Hepatocyte (in vitro differentiated cells): ENCODE measurements around the gene ASB2. TPM values are rescaled to one million over a fixed set of nuclear protein-coding genes. Genes with fewer than 3 reads are reported as not detected.

Experiments
- DNase-seq: peaks from one replicate; pipeline ENCODE4 v3.0.0-alpha.2; 2016; ENCODE audit warnings: low spot score
- H2AFZ ChIP-seq: fragments of 200-600 bp; sonication (generic); 2 replicates; pipeline ENCODE4 v1.6.0; 2016; ENCODE audit warnings: antibody characterized with exemption, mild to moderate bottlenecking
- H3K27ac ChIP-seq: fragments of 200-600 bp; sonication (generic); 2 replicates; pipeline ENCODE4 v1.5.1; 2016; ENCODE audit warnings: mild to moderate bottlenecking
- H3K27me3 ChIP-seq: fragments of 200-600 bp; sonication (generic); 2 replicates; pipeline ENCODE4 v1.6.1; 2016
- H3K36me3 ChIP-seq: fragments of 200-600 bp; sonication (generic); replicated peaks from 2 replicates; pipeline ENCODE4 v1.5.1; 2016; ENCODE audit warnings: low read depth; ENCODE audit not compliant: insufficient read depth
- H3K4me1 ChIP-seq: fragments of 200-600 bp; sonication (generic); 2 replicates; pipeline ENCODE4 v1.5.1; 2016; ENCODE audit warnings: mild to moderate bottlenecking, moderate library complexity; ENCODE audit not compliant: insufficient read depth
- H3K4me2 ChIP-seq: fragments of 200-600 bp; sonication (generic); 2 replicates; pipeline ENCODE4 v1.6.0; 2016
- H3K4me3 ChIP-seq: fragments of 200-600 bp; sonication (generic); 2 replicates; pipeline ENCODE4 v1.5.1; 2016; ENCODE audit warnings: mild to moderate bottlenecking
- H3K79me2 ChIP-seq: fragments of 200-600 bp; sonication (generic); 2 replicates; pipeline ENCODE4 v1.6.0; 2017; ENCODE audit warnings: mild to moderate bottlenecking
- H3K9me2 ChIP-seq: fragments of 200-600 bp; sonication (generic); replicated peaks from 2 replicates; pipeline ENCODE4 v1.6.0; 2017; ENCODE audit warnings: mild to moderate bottlenecking; ENCODE audit not compliant: insufficient read depth
- H3K9me3 ChIP-seq: fragments of 200-600 bp; sonication (generic); 2 replicates; pipeline ENCODE4 v1.5.1; 2016; ENCODE audit warnings: low read depth, mild to moderate bottlenecking
- H4K20me1 ChIP-seq: fragments of 200-600 bp; sonication (generic); 2 replicates; pipeline ENCODE4 v1.6.0; 2016; ENCODE audit warnings: mild to moderate bottlenecking; ENCODE audit not compliant: insufficient read depth, poor library complexity, severe bottlenecking
- CTCF ChIP-seq: fragments of 200-600 bp; sonication (generic); IDR thresholded peaks from 2 replicates; pipeline ENCODE4 v1.5.1; 2016; ENCODE audit warnings: antibody characterized with exemption, mild to moderate bottlenecking; ENCODE audit not compliant: poor library complexity
- EZH2 ChIP-seq: fragments of 200-600 bp; sonication (generic); IDR thresholded peaks from 2 replicates; pipeline ENCODE4 v1.6.1; 2016; ENCODE audit warnings: antibody characterized with exemption, mild to moderate bottlenecking, borderline replicate concordance
- EZH2phosphoT487 ChIP-seq: fragments of 200-600 bp; sonication (generic); IDR thresholded peaks from one replicate; pipeline ENCODE4 v1.6.1; 2018; ENCODE audit warnings: antibody characterized with exemption, mild to moderate bottlenecking, low read depth, moderate library complexity; ENCODE audit not compliant: unreplicated experiment, severe bottlenecking
- WGBS: methylation state at CpG from one replicate; pipeline ENCODE4 v1.1.6; 2016; ENCODE audit warnings: low lambda C conversion rate; ENCODE audit errors: missing lambda C conversion rate; 5-methylcytosine and 5-hydroxymethylcytosine counted together
- polyA plus RNA-seq: library from polyadenylated mRNA; unstranded; fragments of >200 nt; fragmentation: Nextera tagmentation; extraction: Ambion mirVana; gene quantifications from 2 replicates; pipeline ENCODE4 v1.2.1, GENCODE V29; 2016
- total RNA-seq: library from RNA; depleted of rRNA; stranded (reverse); fragments of >200 nt; gene quantifications from 2 replicates; pipeline ENCODE4 v1.2.3, GENCODE V29; 2014

Gene ASB2
- total and polyA plus RNA-seq, 2 experiments from 2014 or later, result 0.27 to 0.53 TPM

- H2AFZ ChIP-seq, result no peak overlapping the region
- H3K27ac ChIP-seq, result no peak overlapping the region
- H3K9me2 ChIP-seq, result no peaks in the 10 kb centered on the region
- no peaks in the 10 kb centered on the region for H3K9me3 ChIP-seq
- no peaks in the 10 kb centered on the region for H3K36me3 ChIP-seq
- 88% methylated on average over 11 of the region's 11 CpGs for WGBS
- DNase-seq, result no peak
- no peaks in the 10 kb centered on the region for H4K20me1 ChIP-seq
- no peaks in the 10 kb centered on the region for H3K79me2 ChIP-seq
- TF ChIP-seq EZH2 (no peak), CTCF (no peak), EZH2phosphoT487 (no peak)
- H3K4me3 ChIP-seq, result no peak overlapping the region
- H3K4me1 ChIP-seq, result no peaks in the 10 kb centered on the region
- no peaks in the 10 kb centered on the region for H3K27me3 ChIP-seq
- H3K4me2 ChIP-seq, result no peak overlapping the region
Observed at GRCh38 chr14:93929657-93930056, 46.7 kb downstream of the ASB2 start.

GRCh38 chr14:93929048-93929535, 47.3 kb downstream of the ASB2 start:
- no peak overlapping the region for H2AFZ ChIP-seq
- H3K36me3 ChIP-seq, result no peaks in the 10 kb centered on the region
- H3K9me2 ChIP-seq, result no peaks in the 10 kb centered on the region
- no peaks in the 10 kb centered on the region for H3K9me3 ChIP-seq
- H3K4me3 ChIP-seq, result no peak overlapping the region
- H3K79me2 ChIP-seq, result no peaks in the 10 kb centered on the region
- no peaks in the 10 kb centered on the region for H4K20me1 ChIP-seq
- TF ChIP-seq EZH2 (no peak), EZH2phosphoT487 (no peak), CTCF (no peak)
- no peak overlapping the region for H3K4me2 ChIP-seq
- no peaks in the 10 kb centered on the region for H3K27me3 ChIP-seq
- H3K4me1 ChIP-seq, result no peaks in the 10 kb centered on the region
- no peak overlapping the region for H3K27ac ChIP-seq
- WGBS, result 91% methylated on average over 11 of the region's 13 CpGs
- DNase-seq, result no peak

GRCh38 chr14:93928184-93929047, 48.0 kb downstream of the ASB2 start:
- no peaks in the 10 kb centered on the region for H3K9me3 ChIP-seq
- H2AFZ ChIP-seq, result no peak overlapping the region
- H3K4me3 ChIP-seq, result no peak overlapping the region
- no peaks in the 10 kb centered on the region for H3K36me3 ChIP-seq
- WGBS, result 93% methylated on average over 26 of the region's 26 CpGs
- no peaks in the 10 kb centered on the region for H3K4me1 ChIP-seq
- H3K79me2 ChIP-seq, result no peaks in the 10 kb centered on the region
- no peak overlapping the region for H3K27ac ChIP-seq
- DNase-seq, result no peak
- H4K20me1 ChIP-seq, result no peaks in the 10 kb centered on the region
- H3K27me3 ChIP-seq, result no peaks in the 10 kb centered on the region
- no peaks in the 10 kb centered on the region for H3K9me2 ChIP-seq
- no peak overlapping the region for H3K4me2 ChIP-seq
- no peak for TF ChIP-seq EZH2phosphoT487
- no peak for TF ChIP-seq EZH2
- no peak for TF ChIP-seq CTCF
